Stimulated activated naive CD8-positive, alpha-beta T cell treated with anti-CD3 and anti-CD28 coated beads, Interleukin-15, amount 100 ng/mL, for 72 hours (primary cell): Measurements from ENCODE around the gene RASA4B.
"Not testable (repeated sequence)": the region's sequence is repeated elsewhere in the genome, so short reads cannot be mapped to it uniquely, and the experiment has no call there.

Experiments used
- ATAC-seq: fragments of 150-1000 bp; cut with Tn5 transposase; 2 replicates; pipeline ENCODE4 v1.10.0; 2021; ENCODE audit warnings: mild to moderate bottlenecking, moderate library complexity
- DNase-seq, 2 donors: peaks; one replicate each; pipeline ENCODE4 v3.0.0; 2021 to 2022
- H3K27ac Mint-ChIP-seq, 2 donors: one replicate each; pipeline ENCODE4 v1.8.0; 2022; ENCODE audit warnings: mild to moderate bottlenecking in 2 of 2, mixed read lengths in 2 of 2, moderate library complexity in 2 of 2
- H3K27me3 Mint-ChIP-seq: one replicate; pipeline ENCODE4 v1.8.0; 2022; ENCODE audit warnings: mixed read lengths
- H3K4me1 Mint-ChIP-seq: one replicate; pipeline ENCODE4 v1.8.0; 2022; ENCODE audit warnings: mild to moderate bottlenecking, mixed read lengths
- H3K4me3 Mint-ChIP-seq, 2 donors: one replicate each; pipeline ENCODE4 v1.8.0; 2022; ENCODE audit warnings: mild to moderate bottlenecking in 2 of 2, mixed read lengths in 2 of 2, moderate library complexity in 1 of 2
- H3K9me3 Mint-ChIP-seq, 2 donors: one replicate each; pipeline ENCODE4 v1.8.0; 2022; ENCODE audit warnings: mixed read lengths in 2 of 2

The RASA4B gene

GRCh38 chr7:102517550-102518147 is at the start of gene RASA4B:
Gene RASA4B, minus strand, starts transcription at chr7:102517777. Its CDS starts 67 bp downstream, at chr7:102517710.
- not testable (repeated sequence) for H3K27ac Mint-ChIP-seq, DNase-seq, H3K27me3 Mint-ChIP-seq, H3K4me1 Mint-ChIP-seq, H3K9me3 Mint-ChIP-seq
- ATAC-seq = peak; percentile 87
- H3K4me3 Mint-ChIP-seq = peak within 1 kb of the TSS; percentile 49 to 62

DNA sequence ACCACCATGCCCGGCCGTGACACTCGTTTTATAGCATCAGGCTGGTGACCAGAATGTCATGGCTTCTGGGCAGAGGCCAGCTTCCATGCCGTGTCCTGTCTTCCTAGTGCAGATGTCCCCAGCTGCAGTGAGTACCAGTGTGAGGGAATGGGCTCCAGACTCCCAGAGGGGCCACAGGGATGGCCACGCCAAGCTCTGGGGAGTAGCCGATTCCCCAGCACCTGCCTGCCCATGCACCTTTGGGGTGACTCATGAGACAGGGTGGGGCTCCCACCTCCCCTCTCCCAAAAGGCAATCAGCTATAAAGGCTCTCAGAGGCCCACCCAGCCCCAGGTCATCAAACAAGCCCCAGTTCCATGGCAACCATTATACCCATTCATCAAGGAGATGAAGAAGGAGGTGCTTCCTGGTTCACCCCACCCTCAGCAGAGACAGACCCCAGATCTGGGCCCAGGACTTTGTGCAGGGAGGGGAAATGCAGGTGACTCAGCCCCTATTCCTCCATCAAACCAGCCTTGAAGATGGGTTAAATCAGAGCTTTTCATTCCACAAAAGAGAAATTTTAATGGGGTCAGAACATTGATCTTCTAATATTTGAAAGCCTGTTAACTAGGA is 33.3 kb upstream of the RASA4B start, which contains the start of gene SPDYE2:
SPDYE2 (plus strand) TSS at position 419 of the 615 bp plus-strand sequence. CDS start 2,030 bp downstream, outside the sequence.
- not testable (repeated sequence) for DNase-seq, H3K4me3 Mint-ChIP-seq, H3K27ac Mint-ChIP-seq, H3K4me1 Mint-ChIP-seq, H3K27me3 Mint-ChIP-seq, H3K9me3 Mint-ChIP-seq
- ATAC-seq = peak; percentile 25

DNA sequence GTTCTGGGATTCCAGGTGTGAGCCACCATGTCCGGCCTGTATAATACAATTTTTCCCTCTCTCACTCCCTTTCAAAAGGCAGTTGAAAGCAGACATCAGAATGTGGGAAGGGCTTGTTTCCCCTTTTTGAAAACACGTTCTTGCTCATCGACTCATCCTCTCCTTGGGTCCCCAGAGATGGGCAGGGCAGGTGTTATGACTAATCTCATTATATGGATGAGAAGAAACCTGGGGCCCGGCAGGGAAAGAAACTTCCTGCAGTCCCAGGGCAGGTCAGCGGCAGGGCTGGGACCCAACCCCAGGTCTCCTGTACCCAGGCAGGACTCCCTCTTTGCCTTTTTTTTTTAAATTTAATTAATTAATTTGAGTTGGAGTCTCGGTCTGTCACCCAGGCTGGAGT is 28.8 kb upstream of the RASA4B start:
- not testable (repeated sequence) for H3K4me1 Mint-ChIP-seq, DNase-seq, ATAC-seq, H3K27me3 Mint-ChIP-seq, H3K9me3 Mint-ChIP-seq, H3K4me3 Mint-ChIP-seq, H3K27ac Mint-ChIP-seq

DNA sequence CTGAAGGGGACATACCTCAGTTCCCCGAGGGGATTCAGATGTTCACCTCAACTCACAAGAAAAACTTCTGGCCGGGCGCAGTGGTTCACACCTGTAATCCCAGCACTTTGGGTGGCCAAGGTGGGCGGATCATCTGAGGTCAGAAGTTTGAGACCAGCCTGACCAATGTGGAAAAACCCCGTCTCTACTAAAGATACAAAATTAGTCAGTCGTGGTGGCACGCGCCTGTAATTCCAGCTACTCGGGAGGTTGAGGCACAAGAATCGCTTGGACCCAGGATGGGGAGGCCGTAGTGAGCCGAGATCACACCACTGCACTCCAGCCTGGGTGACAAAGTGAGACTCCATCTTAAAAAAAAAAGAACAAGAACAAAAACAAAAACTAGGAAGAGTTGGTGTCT is 27.7 kb upstream of the RASA4B start:
- H3K4me1 Mint-ChIP-seq, ATAC-seq, H3K27ac Mint-ChIP-seq, H3K27me3 Mint-ChIP-seq, H3K4me3 Mint-ChIP-seq, H3K9me3 Mint-ChIP-seq: not testable (repeated sequence)
- DNase-seq = peak in 1 of 2 donors; percentile 36

DNA sequence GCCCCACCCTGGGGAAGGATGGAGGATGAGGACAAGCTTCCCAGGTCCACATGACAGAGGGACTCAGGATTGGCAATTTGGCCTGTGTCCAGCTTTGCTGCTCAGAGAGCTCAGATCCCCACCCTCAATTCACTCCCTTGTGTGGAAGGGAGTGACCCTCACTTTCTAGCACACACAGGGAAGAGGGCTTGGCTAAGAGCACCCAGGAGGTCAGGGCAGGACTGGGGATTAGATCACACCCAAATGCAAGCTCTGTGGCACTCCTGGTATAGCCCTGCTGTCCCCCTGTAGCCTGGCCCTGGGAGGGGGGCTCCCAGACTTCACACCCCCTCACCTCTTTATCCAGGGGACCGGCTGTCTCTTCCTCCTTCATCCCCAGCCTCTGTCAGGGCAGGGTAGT is 26.8 kb upstream of the RASA4B start:
- not testable (repeated sequence) for H3K4me1 Mint-ChIP-seq, H3K27me3 Mint-ChIP-seq, H3K27ac Mint-ChIP-seq, H3K4me3 Mint-ChIP-seq, H3K9me3 Mint-ChIP-seq, DNase-seq, ATAC-seq

DNA sequence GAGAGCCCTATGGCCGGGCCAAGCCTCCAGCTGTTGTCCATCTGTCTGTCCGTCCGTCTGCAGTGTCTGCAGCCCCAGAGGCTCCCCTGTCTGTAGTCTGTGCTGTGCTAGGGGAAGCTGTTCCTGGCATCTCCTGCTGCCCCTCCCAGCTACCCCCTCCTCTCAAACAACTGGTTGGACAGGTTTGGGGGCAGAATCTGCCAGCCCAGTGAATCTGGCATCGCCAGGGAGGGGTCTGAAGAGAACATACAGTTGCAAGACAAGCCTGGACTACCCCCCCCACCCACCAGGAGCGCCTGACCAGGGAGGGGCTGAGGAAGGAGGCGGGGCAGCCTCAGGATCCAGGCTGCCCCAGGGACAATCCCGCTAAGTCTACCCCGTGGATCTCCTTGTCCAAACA is 26.0 kb upstream of the RASA4B start, which contains the start of gene UPK3BL2:
UPK3BL2 (minus strand) TSS at position 101 of the 400 bp plus-strand sequence; CDS start at position 41, 60 bp downstream.
- not testable (repeated sequence) for H3K27ac Mint-ChIP-seq, H3K9me3 Mint-ChIP-seq, ATAC-seq, H3K4me1 Mint-ChIP-seq, DNase-seq, H3K27me3 Mint-ChIP-seq, H3K4me3 Mint-ChIP-seq

GRCh38 chr7:102542771-102543170 is 25.2 kb upstream of the RASA4B start:
- not testable (repeated sequence) for H3K9me3 Mint-ChIP-seq, H3K4me1 Mint-ChIP-seq, H3K27me3 Mint-ChIP-seq, DNase-seq, H3K4me3 Mint-ChIP-seq, H3K27ac Mint-ChIP-seq, ATAC-seq

DNA sequence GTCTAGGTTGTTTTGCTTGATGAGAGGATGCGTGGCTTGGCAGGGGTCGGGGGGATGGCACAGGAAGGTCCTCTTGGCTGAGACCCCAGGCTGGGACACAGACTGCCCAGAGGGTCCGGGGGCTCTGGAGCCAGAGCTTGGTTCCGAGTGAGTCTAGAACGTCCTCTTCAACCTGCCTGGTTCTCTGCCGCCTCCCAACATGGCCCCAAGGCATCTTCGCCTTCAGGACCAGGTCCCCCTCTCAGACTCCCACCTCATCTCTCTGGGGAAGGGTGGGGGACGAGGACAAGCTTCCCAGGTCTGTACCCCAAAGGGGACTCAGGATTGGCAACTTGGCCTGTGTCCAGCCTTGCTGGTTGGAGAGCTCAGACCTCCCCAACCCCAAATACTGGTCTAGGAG is 24.5 kb upstream of the RASA4B start:
- H3K27ac Mint-ChIP-seq, ATAC-seq, H3K4me3 Mint-ChIP-seq, DNase-seq, H3K27me3 Mint-ChIP-seq, H3K9me3 Mint-ChIP-seq, H3K4me1 Mint-ChIP-seq: not testable (repeated sequence)

DNA sequence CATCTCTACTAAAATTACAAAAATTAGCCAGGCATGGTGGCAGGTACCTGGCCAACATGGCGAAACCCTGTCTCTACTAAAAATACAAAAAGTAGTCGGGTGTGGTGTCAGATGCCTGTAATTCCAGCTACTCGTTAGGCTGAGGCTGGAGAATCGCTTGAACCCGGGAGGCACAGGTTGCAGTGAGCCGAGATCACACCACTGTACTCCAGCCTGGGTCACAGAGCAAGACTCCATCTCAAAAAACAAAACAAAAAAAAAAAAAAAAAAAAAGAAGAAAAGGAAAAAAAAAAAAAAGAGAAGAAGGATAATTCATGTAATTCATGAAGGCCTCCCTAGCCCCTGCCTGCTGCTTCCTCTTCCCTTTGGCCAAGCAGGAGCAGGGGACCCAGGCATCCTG is 23.0 kb upstream of the RASA4B start:
- H3K27ac Mint-ChIP-seq, ATAC-seq, H3K4me1 Mint-ChIP-seq, H3K9me3 Mint-ChIP-seq, H3K27me3 Mint-ChIP-seq, H3K4me3 Mint-ChIP-seq, DNase-seq: not testable (repeated sequence)

DNA sequence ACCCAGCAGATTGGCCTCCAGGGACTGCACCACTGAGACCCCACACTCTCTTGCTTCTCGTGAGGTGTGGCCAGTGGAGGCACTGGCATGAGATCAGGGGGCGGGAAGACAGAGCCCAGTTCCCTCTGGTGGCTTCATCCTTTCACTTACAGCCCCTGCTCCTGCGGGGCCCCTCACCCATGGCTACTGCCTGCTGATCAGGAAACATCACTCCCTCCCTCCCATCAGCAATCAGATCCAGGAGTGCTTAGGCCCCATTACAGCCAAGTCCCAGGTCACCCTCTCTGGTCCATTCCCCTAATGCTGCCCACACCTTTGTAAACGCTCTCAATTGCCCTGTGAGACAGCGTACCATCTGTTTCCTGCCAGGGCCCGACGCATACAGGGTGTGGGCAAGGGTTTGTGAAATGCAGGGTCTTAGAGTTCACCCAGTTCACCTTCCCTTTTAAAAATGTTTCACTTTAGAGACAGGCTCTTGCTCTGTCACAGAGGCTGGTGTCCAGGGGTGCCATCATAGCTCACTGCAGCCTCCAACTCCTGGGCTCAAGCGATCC is 17.6 kb upstream of the RASA4B start:
- not testable (repeated sequence) for H3K27me3 Mint-ChIP-seq, H3K4me1 Mint-ChIP-seq, H3K27ac Mint-ChIP-seq, ATAC-seq, DNase-seq, H3K9me3 Mint-ChIP-seq, H3K4me3 Mint-ChIP-seq

- ATAC-seq, DNase-seq, H3K27me3 Mint-ChIP-seq, H3K27ac Mint-ChIP-seq, H3K4me3 Mint-ChIP-seq, H3K4me1 Mint-ChIP-seq, H3K9me3 Mint-ChIP-seq: not testable (repeated sequence)
These were observed 14.6 kb upstream of the RASA4B start for GRCh38 chr7:102532127-102532526.

GRCh38 chr7:102531583-102531982 is 14.0 kb upstream of the RASA4B start:
- H3K9me3 Mint-ChIP-seq, ATAC-seq, H3K4me3 Mint-ChIP-seq, DNase-seq, H3K27ac Mint-ChIP-seq, H3K4me1 Mint-ChIP-seq, H3K27me3 Mint-ChIP-seq: not testable (repeated sequence)

GRCh38 chr7:102527822-102528793 is 10.5 kb upstream of the RASA4B start:
- H3K4me1 Mint-ChIP-seq, H3K27me3 Mint-ChIP-seq, H3K9me3 Mint-ChIP-seq, H3K4me3 Mint-ChIP-seq, H3K27ac Mint-ChIP-seq: not testable (repeated sequence)
- DNase-seq = peak in 1 of 2 donors; percentile 8
- ATAC-seq = peak; percentile 1

- ATAC-seq, H3K4me3 Mint-ChIP-seq, H3K27ac Mint-ChIP-seq, H3K9me3 Mint-ChIP-seq, H3K4me1 Mint-ChIP-seq, H3K27me3 Mint-ChIP-seq: not testable (repeated sequence)
- DNase-seq = peak in 1 of 2 donors; percentile 8
These were observed 9.6 kb upstream of the RASA4B start for GRCh38 chr7:102527182-102527581.

GRCh38 chr7:102524803-102525202 is 7.2 kb upstream of the RASA4B start:
- ATAC-seq (peak; percentile 6), DNase-seq (peak in 1 of 2 donors; percentile 13)
- not testable (repeated sequence) for H3K4me1 Mint-ChIP-seq, H3K9me3 Mint-ChIP-seq, H3K4me3 Mint-ChIP-seq, H3K27me3 Mint-ChIP-seq, H3K27ac Mint-ChIP-seq
